ENCODE results near the gene CDH22. TPM values are rescaled to one million over a fixed set of nuclear protein-coding genes. Genes with fewer than 3 reads are reported as not detected.
A peak's percentile ranks its signal among the peaks of the same experiment; 100 is the strongest.

The CDH22 gene
- total RNA-seq, 1 donor from 2014 or later: 5.2 TPM

GRCh38 chr20:46260480-46260879 lies 47.8 kb downstream of the CDH22 start:
- intact Hi-C loops (cut with DNase I): loop anchor here (2.0 kb wide), 1 partner anchor 44 kb away; no protein-coding TSS in a partner anchor
- no peak for DNase-seq (ENCODE audit: missing footprints)
- peak; percentile 74 for ATAC-seq

GRCh38 chr20:46259260-46259859 lies 48.9 kb downstream of the CDH22 start:
- DNase-seq (ENCODE audit: missing footprints) (no peak), ATAC-seq (no peak)

GRCh38 chr20:46257887-46258286 lies 50.4 kb downstream of the CDH22 start:
- intact Hi-C loops (cut with DNase I): loop anchor here (5.0 kb wide), 2 partner anchors 41 to 126 kb away; no protein-coding TSS in a partner anchor
- DNase-seq (ENCODE audit: missing footprints) (no peak), ATAC-seq (no peak)

More at GRCh38 chr20:46259260-46259859, 48.9 kb downstream of the CDH22 start:
- intact Hi-C loops (cut with DNase I): loop anchor here (5.0 kb wide), 2 partner anchors 42 to 127 kb away; no protein-coding TSS in a partner anchor

GRCh38 chr20:46256293-46256692 lies 52.0 kb downstream of the CDH22 start:
- DNase-seq (ENCODE audit: missing footprints): no peak
- intact Hi-C loops (cut with DNase I): loop anchor here (5.0 kb wide), 2 partner anchors 39 to 124 kb away; no protein-coding TSS in a partner anchor
- ATAC-seq: no peak

- ATAC-seq (peak; percentile 66), DNase-seq (ENCODE audit: missing footprints) (peak; percentile 87)
- intact Hi-C loops (cut with DNase I): loop anchor here (5.0 kb wide), 2 partner anchors 38 to 123 kb away; no protein-coding TSS in a partner anchor
Observed at GRCh38 chr20:46255440-46256104, 52.7 kb downstream of the CDH22 start.

GRCh38 chr20:46253391-46253790 lies 54.9 kb downstream of the CDH22 start:
- peak; percentile 47 for ATAC-seq
- intact Hi-C loops (cut with DNase I): no loop called here
- DNase-seq (ENCODE audit: missing footprints): no peak

- ATAC-seq: no peak
- DNase-seq (ENCODE audit: missing footprints): no peak
- intact Hi-C loops (cut with DNase I): no loop called here
Observed at GRCh38 chr20:46252352-46253091, 55.8 kb downstream of the CDH22 start.

GRCh38 chr20:46251211-46251673 lies 57.1 kb downstream of the CDH22 start:
- ATAC-seq: no peak
- no peak for DNase-seq (ENCODE audit: missing footprints)
- intact Hi-C loops (cut with DNase I): no loop called here

GRCh38 chr20:46250772-46251171 lies 57.5 kb downstream of the CDH22 start:
- ATAC-seq (no peak), DNase-seq (ENCODE audit: missing footprints) (no peak)
- intact Hi-C loops (cut with DNase I): no loop called here

GRCh38 chr20:46249671-46250070 lies 58.6 kb downstream of the CDH22 start:
- DNase-seq (ENCODE audit: missing footprints): no peak

GRCh38 chr20:46246559-46246958 lies 61.7 kb downstream of the CDH22 start:
- intact Hi-C loops (cut with DNase I): no loop called here
- ATAC-seq: no peak
- DNase-seq (ENCODE audit: missing footprints): no peak

More at GRCh38 chr20:46249671-46250070, 58.6 kb downstream of the CDH22 start:
- intact Hi-C loops (cut with DNase I): no loop called here
- ATAC-seq: no peak

- intact Hi-C loops (cut with DNase I): no loop called here
- DNase-seq (ENCODE audit: missing footprints): no peak
- no peak for ATAC-seq
Observed at GRCh38 chr20:46243707-46244628, 64.3 kb downstream of the CDH22 start.

GRCh38 chr20:46242390-46242789 lies 65.9 kb downstream of the CDH22 start:
- DNase-seq (ENCODE audit: missing footprints): no peak
- intact Hi-C loops (cut with DNase I): no loop called here
- no peak for ATAC-seq

GRCh38 chr20:46240881-46241280 lies 67.4 kb downstream of the CDH22 start:
- ATAC-seq: no peak
- DNase-seq (ENCODE audit: missing footprints): no peak
- intact Hi-C loops (cut with DNase I): no loop called here

GRCh38 chr20:46240065-46240464 lies 68.2 kb downstream of the CDH22 start:
- ATAC-seq (no peak), DNase-seq (ENCODE audit: missing footprints) (no peak)
- intact Hi-C loops (cut with DNase I): no loop called here

- intact Hi-C loops (cut with DNase I): no loop called here
- no peak for ATAC-seq
- DNase-seq (ENCODE audit: missing footprints): no peak
Observed at GRCh38 chr20:46237736-46238135, 70.6 kb downstream of the CDH22 start.

GRCh38 chr20:46237227-46237626 lies 71.1 kb downstream of the CDH22 start:
- intact Hi-C loops (cut with DNase I): no loop called here

GRCh38 chr20:46235077-46235476 lies 73.2 kb downstream of the CDH22 start:
- no peak for ATAC-seq
- no peak for DNase-seq (ENCODE audit: missing footprints)
- intact Hi-C loops (cut with DNase I): no loop called here

More at GRCh38 chr20:46237227-46237626, 71.1 kb downstream of the CDH22 start:
- DNase-seq (ENCODE audit: missing footprints) (no peak), ATAC-seq (no peak)
